Activated B cell treated with CpG ODN at 0.5 μM for 24 hours (primary cell): ENCODE data around the gene SPIN4. TPM values are rescaled to one million over a fixed set of nuclear protein-coding genes. Genes with fewer than 3 reads are reported as not detected.

ENCODE experiments used
- ATAC-seq: fragments of 200-7000 bp; cut with Tn5 transposase; one replicate; pipeline ENCODE4 v1.10.0; 2021; ENCODE audit warnings: low read depth, mild to moderate bottlenecking, moderate library complexity
- CTCF ChIA-PET: fragments of 350-600 bp; sonication (Branson Sonifier 250); formaldehyde crosslinking; loops from one replicate; lab custom pipeline; 2021; ENCODE audit warnings: antibody characterized with exemption; lab: Charles Lee
- POLR2A ChIA-PET: fragments of 350-600 bp; sonication (Branson Sonifier 250); formaldehyde crosslinking; loops from one replicate; lab custom pipeline; 2021; ENCODE audit warnings: antibody characterized with exemption; lab: Charles Lee
- DNase-seq: peaks from one replicate; pipeline ENCODE4 v3.0.0; 2022
- H3K27ac Mint-ChIP-seq: one replicate; pipeline ENCODE4 v1.8.0; 2020; ENCODE audit warnings: mixed read lengths
- H3K27me3 Mint-ChIP-seq: one replicate; pipeline ENCODE4 v1.8.0; 2021; ENCODE audit warnings: mixed read lengths
- H3K36me3 Mint-ChIP-seq: one replicate; pipeline ENCODE4 v1.8.0; 2021; ENCODE audit warnings: low read depth, mixed read lengths
- H3K4me1 Mint-ChIP-seq: one replicate; pipeline ENCODE4 v1.8.0; 2021; ENCODE audit warnings: mixed read lengths
- H3K4me3 Mint-ChIP-seq: one replicate; pipeline ENCODE4 v1.8.0; 2020; ENCODE audit warnings: mild to moderate bottlenecking, mixed read lengths
- H3K9me3 Mint-ChIP-seq: one replicate; pipeline ENCODE4 v1.8.0; 2020; ENCODE audit warnings: mixed read lengths
- intact Hi-C: fragments of 100-400 bp; cut with micrococcal nuclease; formaldehyde crosslinking; loops from one replicate; pipeline ENCODE4 v1.15.1; 2024
- total RNA-seq: library from RNA; stranded (reverse); gene quantifications from 2 replicates; pipeline ENCODE4 v1.2.3, GENCODE V29; 2022
- TF ChIP-seq, protein P1 (sequence below): fragments of 200-600 bp; IDR thresholded peaks from one replicate; pipeline ENCODE4 v1.8.0; 2022; ENCODE audit warnings: antibody characterized with exemption, mild to moderate bottlenecking

Gene SPIN4
- total RNA-seq, 1 donor from 2014 or later: 2.4 TPM

DNA sequence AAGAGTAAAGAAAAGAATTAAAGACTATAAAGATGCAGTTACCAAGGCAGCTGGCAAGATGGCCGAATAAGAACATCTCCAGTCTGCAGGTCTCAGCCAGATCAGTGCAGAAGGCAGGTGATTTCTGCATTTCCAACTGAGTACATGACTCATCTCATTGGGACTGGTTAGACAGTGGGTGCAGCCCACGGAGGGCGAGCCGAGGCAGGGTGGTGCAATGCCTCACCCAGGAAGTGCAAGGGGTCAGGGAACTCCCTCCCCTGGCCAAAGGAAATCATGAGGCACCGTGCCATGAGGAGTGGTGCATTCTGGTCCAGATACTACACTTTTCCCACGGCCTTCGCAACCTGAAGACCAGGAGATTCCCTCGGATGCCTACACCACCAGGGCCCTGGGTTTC lies 20.5 kb downstream of the SPIN4 start:
- ATAC-seq (no peak), DNase-seq (no peak)
- TF ChIP-seq, protein P1, sequence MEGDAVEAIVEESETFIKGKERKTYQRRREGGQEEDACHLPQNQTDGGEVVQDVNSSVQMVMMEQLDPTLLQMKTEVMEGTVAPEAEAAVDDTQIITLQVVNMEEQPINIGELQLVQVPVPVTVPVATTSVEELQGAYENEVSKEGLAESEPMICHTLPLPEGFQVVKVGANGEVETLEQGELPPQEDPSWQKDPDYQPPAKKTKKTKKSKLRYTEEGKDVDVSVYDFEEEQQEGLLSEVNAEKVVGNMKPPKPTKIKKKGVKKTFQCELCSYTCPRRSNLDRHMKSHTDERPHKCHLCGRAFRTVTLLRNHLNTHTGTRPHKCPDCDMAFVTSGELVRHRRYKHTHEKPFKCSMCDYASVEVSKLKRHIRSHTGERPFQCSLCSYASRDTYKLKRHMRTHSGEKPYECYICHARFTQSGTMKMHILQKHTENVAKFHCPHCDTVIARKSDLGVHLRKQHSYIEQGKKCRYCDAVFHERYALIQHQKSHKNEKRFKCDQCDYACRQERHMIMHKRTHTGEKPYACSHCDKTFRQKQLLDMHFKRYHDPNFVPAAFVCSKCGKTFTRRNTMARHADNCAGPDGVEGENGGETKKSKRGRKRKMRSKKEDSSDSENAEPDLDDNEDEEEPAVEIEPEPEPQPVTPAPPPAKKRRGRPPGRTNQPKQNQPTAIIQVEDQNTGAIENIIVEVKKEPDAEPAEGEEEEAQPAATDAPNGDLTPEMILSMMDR: no peak
- intact Hi-C loops: no loop called here
- CTCF ChIA-PET: no interaction called here
- Mint-ChIP-seq H3K36me3 (peaks cover 11% of the 10 kb centered on the region), H3K27ac (no peak overlapping the region), H3K4me1 (no peaks in the 10 kb centered on the region), H3K27me3 (no peaks in the 10 kb centered on the region), H3K4me3 (no peak overlapping the region), H3K9me3 (no peaks in the 10 kb centered on the region)
- POLR2A ChIA-PET: no interaction called here

DNA sequence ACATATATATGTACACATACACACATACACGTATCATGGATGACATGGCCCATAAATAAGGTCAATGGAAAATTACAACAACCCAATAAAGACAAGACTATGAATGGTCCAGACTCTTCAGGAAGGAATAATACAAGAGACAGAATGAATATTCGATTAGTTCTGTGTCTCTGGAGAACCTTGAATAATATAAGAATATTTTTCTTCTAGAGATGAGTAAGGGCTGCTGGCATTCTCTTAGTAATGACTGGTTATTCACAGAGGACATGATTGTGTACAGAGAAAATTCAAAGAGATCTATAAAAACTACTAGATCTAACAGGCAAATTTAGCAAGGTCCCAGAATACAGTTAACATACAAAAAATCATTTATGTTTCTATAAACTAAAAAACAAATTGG lies 23.3 kb downstream of the SPIN4 start:
- H3K27ac Mint-ChIP-seq: no peak overlapping the region
- no peak for ATAC-seq
- no peaks in the 10 kb centered on the region for H3K9me3 Mint-ChIP-seq
- H3K4me1 Mint-ChIP-seq: no peaks in the 10 kb centered on the region
- no peak for DNase-seq
- no peaks in the 10 kb centered on the region for H3K27me3 Mint-ChIP-seq
- TF ChIP-seq, protein P1: no peak
- H3K36me3 Mint-ChIP-seq: no peaks in the 10 kb centered on the region
- POLR2A ChIA-PET: no interaction called here
- CTCF ChIA-PET: no interaction called here
- H3K4me3 Mint-ChIP-seq: no peak overlapping the region
- intact Hi-C loops: no loop called here

DNA sequence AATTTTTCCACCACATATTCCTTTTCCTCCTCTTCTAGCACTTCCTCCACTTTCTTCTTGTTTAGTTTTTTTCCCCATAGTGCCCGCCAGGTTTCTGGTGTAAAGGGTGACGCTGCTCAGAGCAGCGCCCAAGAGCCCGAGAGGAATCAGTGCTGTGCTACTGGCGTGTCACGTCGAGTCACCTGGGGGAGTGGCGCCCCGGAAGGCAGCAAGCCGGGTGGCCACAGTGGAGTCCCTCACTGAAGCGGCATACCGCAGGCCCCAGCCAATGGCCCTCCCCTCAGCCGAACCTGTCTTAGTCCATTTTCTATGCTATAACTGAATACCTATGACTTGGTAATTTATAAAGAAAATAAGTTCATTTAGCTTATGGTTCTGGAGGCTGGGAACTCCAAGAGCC lies 51.5 kb downstream of the SPIN4 start:
- TF ChIP-seq, protein P1: no peak
- CTCF ChIA-PET: no interaction called here
- H3K9me3 Mint-ChIP-seq: peaks cover 8% of the 10 kb centered on the region
- no peaks in the 10 kb centered on the region for H3K27me3 Mint-ChIP-seq
- H3K27ac Mint-ChIP-seq: no peak overlapping the region
- POLR2A ChIA-PET: no interaction called here
- no peak for ATAC-seq
- H3K36me3 Mint-ChIP-seq: no peaks in the 10 kb centered on the region
- no peak for DNase-seq
- no peak overlapping the region for H3K4me3 Mint-ChIP-seq
- intact Hi-C loops: no loop called here
- H3K4me1 Mint-ChIP-seq: no peaks in the 10 kb centered on the region
